Transverse colon (tissue), 4 donors: ENCODE measurements around the gene MON1A.

Experiments
- CTCF ChIP-seq, 5 experiments: fragments of 200-600 bp in 3 of 5; fragments of 450-650 bp in 2 of 5; sonication (generic) in 3 of 5; IDR thresholded peaks; 1 replicate in 2 of 5; 2 replicates in 3 of 5; pipeline ENCODE4 v1.5.1; 2016 to 2017; ENCODE audit warnings: antibody characterized with exemption in 5 of 5, inconsistent platforms in 3 of 5, mild to moderate bottlenecking in 2 of 5, moderate library complexity in 1 of 5
- POLR2A ChIP-seq: fragments of 450-650 bp; IDR thresholded peaks from one replicate; pipeline ENCODE4 v1.6.1; 2016; ENCODE audit warnings: antibody characterized with exemption, mild to moderate bottlenecking, moderate library complexity
- POLR2AphosphoS5 ChIP-seq, 3 donors: sonication (generic); formaldehyde crosslinking; IDR thresholded peaks; one replicate each; pipeline ENCODE4 v1.6.1; 2016; ENCODE audit warnings: antibody characterized with exemption in 3 of 3

GRCh38 chr3:49967291-49967690, 37.7 kb upstream of the MON1A start:
- no peak for TF ChIP-seq CTCF (IDR thresholded peaks at IDR 0.05)
- no peak for TF ChIP-seq POLR2AphosphoS5 (IDR thresholded peaks at IDR 0.05)
- TF ChIP-seq POLR2A: no peak
